GM18502 (cell line): ENCODE results near the gene MRPS27.

ENCODE experiments used
- ATAC-seq: cut with Tn5 transposase; IDR thresholded peaks from one replicate; pipeline ENCODE4 v1.9.1; 2021; ENCODE audit warnings: mild to moderate bottlenecking; ENCODE audit not compliant: unreplicated experiment, poor library complexity

The MRPS27 gene

GRCh38 chr5:72319976-72320752, at the start of gene MRPS27, which contains the start of gene PTCD2:
Gene MRPS27 (minus strand): TSS chr5:72320240. CDS start chr5:72320221, 19 bp downstream.
Gene PTCD2 (plus strand): TSS chr5:72320373. CDS start chr5:72320383, 10 bp downstream.
- ATAC-seq, result peak; percentile 99

DNA sequence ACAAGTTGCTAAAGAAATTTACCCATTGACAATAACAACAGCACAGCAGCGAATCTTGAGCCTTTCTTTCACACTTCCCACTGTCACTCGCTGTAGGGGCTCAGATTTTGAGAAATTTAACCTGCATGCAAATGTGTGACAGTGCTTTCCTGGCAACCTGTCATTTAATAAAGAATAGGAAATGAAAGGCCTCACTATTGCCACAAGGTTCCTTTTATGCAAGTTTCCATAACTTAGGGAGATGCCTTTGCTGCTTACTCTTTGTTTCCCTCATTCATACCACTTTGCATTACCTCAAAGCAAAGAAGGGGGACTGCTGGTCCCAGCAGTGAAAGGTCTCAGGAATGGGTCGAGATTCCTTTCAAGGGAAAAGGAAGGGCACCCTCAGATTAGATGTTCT, 49.7 kb upstream of the MRPS27 start:
- ATAC-seq, result peak; percentile 49

- ATAC-seq, result no peak
Measured at GRCh38 chr5:72369301-72369700, 49.3 kb upstream of the MRPS27 start.

DNA sequence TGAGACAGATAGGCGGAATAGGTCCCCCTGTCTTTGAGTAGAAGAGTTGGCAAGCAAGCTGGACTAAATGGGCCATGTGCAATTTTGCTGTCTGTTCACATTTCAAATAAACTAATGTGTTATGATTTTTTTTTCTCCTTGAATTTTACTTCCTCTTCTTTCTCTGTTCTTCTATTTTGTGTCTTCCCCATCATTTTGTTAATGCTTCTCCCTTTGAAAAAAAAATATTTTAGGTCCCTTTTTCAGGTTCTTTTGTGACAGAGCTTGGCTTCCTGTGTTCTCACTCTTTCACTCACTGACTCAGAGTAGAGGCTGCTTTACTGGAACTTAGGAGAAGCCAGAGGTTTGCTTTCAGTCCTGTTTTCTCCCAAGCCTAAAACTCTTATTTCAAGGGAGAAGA, 48.2 kb upstream of the MRPS27 start:
- no peak for ATAC-seq

- ATAC-seq, result peak; percentile 77
Measured at GRCh38 chr5:72366324-72366976, 46.4 kb upstream of the MRPS27 start.

DNA sequence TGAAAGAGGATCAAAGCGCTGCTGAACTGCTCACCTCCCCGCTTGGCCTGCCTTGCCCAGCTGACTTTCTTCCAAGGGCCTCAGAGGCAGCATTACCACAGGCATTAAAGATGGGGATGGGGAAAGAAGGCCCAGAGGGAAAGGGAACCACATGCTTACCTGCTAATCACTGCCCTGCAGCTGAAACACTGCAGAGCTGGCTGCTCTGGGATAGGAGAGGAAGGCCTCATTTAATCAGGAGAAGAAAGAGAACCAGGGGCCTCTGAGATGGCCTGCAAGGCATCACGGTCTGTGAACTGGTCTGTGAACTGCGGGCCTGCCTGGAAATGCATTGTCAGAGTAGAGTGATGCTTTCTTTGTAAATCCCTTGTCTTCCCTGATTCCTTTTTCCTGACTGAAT, 44.9 kb upstream of the MRPS27 start:
- no peak for ATAC-seq

DNA sequence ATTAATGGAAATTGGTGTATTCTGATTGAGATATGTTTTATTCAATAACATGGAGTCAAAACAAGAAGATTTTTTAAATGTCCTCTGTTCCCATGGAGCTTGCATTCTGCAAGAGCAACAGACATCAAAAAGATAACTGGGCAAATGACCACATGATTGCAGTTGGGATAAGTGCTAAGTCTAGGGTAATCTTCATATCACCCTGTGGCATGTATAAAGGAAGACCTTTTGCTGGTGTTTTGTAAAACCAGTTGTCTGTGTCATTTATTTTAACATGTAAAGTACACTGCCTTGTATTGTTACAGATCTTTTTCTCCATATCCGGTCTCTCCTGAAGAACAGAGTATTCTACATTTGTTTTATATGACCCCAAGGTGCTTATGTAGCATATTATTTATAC, 44.1 kb upstream of the MRPS27 start:
- no peak for ATAC-seq

- no peak for ATAC-seq
Measured at GRCh38 chr5:72363166-72363802, 43.2 kb upstream of the MRPS27 start.

DNA sequence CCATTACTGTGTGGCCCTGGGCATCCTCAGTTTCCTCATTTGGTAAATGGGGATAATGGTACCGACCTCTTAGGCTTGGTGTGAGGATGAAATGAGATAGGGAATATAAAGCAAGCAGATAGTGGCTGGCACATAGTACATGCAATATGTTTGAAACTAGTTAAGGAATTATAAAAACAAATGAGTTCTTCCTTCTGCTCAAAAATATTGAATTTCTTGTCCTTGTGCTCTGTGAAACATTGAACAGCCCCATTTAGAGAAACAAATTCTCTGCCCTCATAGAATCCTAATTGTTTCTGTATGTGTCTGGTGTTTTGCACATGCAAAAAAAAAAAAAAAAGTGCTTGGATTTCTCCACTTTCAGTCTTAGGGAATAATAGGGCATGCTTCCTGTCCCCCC, 39.8 kb upstream of the MRPS27 start:
- ATAC-seq, result no peak

DNA sequence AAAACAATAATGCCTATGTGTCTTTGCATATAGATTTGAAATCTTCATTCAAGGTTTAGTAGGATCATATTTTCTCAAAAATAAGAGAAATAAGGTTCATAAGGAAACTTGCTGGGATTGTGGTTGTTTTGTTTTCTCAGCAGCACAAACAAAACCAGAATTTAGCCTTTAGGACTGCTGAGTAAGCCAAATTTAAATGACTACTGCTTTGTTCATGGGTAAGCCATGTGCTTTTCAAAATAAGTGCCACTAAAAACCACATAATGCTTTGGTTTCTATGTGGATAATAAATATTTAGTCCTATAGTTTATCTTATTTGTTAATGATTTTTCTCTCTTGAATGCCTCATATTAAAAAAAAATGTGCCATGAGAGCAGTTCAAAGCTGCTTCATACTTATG, 38.9 kb upstream of the MRPS27 start:
- ATAC-seq, result no peak

DNA sequence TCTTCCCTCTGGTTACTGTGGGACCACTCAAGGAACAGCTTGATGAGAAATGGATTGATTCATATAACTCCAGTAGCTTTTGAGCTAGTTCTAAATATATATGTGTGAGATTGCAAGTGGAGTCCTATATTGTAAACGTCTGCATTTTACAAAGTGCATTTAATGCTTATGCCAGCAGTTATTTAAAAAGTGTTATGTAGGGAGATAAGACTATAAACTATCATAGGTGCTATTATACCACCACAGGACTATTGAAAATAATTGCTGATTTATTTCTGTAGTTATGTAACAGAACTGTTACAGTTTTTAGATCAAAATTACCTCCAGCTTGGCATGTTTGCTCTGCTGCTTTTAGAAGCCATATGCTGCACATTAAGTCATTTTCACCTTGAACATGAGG, 36.3 kb upstream of the MRPS27 start:
- no peak for ATAC-seq

DNA sequence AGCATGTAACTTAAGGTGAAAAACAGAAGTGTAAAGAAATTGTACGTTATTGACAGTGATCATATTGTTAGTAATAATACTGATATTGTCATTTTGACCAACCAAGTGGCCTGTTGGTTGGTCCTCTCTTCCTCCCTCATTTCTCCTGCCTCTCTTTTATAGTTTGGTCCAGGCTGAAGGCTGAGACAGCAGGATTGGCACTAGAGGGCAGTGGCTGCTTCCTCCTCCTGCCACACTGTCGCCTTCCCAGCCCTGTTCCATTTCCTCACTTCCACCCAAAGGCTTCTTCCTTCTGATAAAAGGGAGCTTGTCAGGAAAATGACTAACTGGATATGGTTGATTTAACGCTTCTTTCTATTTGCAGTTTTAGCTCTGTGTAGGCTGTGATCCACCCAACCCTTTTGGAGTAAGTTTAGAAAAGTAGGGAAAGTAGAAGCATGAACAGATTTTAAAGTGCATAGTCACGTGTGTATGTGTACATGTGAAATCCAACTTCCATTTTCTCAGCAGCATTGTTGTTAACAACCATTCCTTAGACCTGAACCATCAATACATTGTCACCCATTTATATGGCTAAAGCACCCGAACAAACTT, 35.8 kb upstream of the MRPS27 start:
- ATAC-seq, result no peak

GRCh38 chr5:72353046-72353445, 33.0 kb upstream of the MRPS27 start:
- ATAC-seq, result no peak

DNA sequence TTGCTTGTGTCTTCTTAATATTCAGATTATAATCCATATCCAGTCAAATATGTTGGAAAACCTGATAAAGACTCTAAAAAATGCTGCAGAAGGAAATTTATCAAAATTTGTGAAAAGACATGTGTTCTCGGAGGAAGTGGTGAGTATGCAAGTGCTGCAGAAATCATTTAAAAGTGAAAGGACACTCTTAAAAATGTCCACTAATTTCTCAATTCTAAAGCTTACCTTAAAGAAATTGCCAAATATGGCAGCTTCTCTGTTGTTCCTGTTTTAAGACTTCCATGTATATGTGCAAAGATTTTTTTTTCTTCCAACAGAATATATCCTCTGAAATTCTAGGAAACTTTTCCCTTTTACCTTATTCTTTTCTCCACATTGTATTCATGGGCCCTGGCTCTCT, 32.6 kb upstream of the MRPS27 start:
- no peak for ATAC-seq

GRCh38 chr5:72351376-72351775, 31.3 kb upstream of the MRPS27 start:
- no peak for ATAC-seq

- ATAC-seq, result no peak
Measured at GRCh38 chr5:72347801-72348308, 27.8 kb upstream of the MRPS27 start.

GRCh38 chr5:72346398-72346797, 26.4 kb upstream of the MRPS27 start:
- no peak for ATAC-seq

DNA sequence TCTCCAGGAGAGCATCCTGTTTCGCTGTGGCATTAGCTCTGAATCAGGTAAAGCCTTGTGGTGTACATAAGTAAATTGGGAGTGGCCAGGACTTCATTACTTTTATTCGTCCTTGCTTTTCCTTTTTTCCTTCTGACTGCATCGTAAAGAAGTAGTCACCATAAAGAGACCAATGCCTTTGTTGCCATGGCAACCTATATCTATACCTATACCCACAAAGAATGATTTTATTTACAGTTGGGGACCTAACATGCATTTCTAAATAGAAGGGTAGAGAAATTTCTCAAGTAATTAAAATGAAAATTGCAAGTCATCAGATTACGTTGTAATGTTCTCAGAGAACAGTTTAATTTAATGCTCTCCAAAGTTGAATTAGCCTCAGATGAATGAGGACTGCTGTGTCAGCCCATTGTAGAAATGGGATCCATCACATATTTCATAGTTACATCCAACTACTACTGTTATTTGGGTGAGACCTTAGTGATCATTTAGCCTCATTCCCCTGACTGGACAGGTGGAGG, 18.7 kb upstream of the MRPS27 start:
- no peak for ATAC-seq

DNA sequence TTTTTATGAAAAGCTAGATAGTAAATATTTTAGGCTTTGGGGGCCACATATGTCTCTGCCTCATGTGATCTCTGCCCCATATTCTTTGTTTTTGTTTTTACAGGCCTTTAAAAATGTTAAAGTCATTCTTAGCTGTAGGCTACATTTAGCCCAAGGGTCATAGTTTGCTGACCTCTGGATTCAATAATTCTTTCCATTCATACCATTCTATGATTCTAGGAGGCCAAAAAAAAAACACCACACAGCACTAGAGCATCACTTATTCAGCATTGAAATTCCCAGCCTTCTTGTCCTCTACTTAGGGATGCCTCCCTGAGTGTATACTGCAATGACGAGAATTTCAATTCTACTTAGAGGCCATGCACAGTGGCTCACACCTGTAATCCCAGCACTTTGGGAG, 17.1 kb upstream of the MRPS27 start:
- ATAC-seq, result no peak

DNA sequence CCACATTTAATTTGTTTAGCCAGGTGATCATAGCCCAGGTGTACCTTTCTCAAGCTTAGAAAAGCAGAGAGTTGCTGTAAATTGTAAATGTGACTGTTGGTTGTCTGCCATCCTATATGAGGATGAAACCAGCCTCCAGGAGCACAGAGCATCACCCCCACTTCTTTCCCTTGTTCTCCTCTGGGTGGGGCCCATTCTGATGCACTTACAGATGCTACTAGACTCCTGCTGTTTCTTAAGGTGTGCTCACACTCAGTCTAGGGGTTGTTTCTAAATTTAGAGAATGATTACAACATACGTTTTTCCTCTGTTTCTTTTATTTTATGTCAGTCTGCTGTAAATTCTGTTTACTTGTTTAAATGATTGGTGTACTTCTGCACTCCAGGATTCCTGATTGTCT, 10.7 kb upstream of the MRPS27 start:
- no peak for ATAC-seq

- no peak for ATAC-seq
Measured at GRCh38 chr5:72328172-72328571, 8.1 kb upstream of the MRPS27 start.
